Measurements from ENCODE around the gene RIMBP2.
"Not testable (repeated sequence)": the region's sequence is repeated elsewhere in the genome, so short reads cannot be mapped to it uniquely, and the experiment has no call there.

RIMBP2 gene

GRCh38 chr12:130658145-130658911 is 57.8 kb downstream of the RIMBP2 start:
- no peak for DNase-seq

- DNase-seq, result no peak
These were observed 59.7 kb downstream of the RIMBP2 start for GRCh38 chr12:130656411-130656810.

DNA sequence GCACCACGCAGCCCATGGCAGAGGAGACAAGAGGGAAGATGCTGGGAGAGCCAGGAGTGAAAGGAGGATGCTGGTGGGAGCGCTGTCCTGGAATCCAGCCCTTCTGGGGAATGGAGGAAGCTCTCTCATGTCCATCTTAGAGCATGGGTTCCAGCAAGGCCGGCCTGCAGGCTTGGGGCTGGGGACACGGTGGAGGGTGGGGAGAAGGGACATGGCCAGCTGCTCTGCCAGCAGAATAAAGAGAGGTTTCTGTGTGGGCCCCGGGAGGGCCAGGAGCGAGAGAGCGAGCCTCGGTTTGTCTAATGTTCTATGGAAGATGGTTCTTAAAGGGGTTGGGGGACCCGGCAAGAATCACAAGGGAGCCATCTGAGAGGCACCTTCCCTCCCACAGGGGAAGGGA is 60.2 kb downstream of the RIMBP2 start:
- DNase-seq, result no peak

GRCh38 chr12:130655010-130655409 is 61.1 kb downstream of the RIMBP2 start:
- no peak for DNase-seq

GRCh38 chr12:130651188-130651959 is 64.7 kb downstream of the RIMBP2 start:
- no peak for DNase-seq

- DNase-seq, result no peak
These were observed 66.0 kb downstream of the RIMBP2 start for GRCh38 chr12:130650131-130650530.

GRCh38 chr12:130649101-130650045 is 66.7 kb downstream of the RIMBP2 start:
- no peak for DNase-seq

DNA sequence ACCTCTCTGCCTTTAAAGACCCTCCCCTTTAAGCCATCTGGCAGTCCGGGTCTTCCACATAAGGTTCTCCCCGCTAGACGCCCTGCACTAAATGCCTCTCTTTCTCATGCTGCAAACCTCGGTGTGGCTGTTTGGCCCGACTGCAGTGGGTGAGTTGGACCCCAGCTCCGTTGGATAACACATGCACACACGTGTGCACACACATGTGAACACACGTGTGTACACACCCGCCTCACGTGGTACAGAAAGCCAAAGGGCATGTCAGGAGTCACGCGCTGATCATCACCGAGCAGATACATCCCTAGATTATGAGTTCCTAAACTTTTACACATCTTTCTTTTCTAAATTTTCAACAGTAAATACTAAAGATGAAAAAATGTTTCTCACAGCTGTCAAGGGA is 68.3 kb downstream of the RIMBP2 start:
- DNase-seq, result no peak

DNA sequence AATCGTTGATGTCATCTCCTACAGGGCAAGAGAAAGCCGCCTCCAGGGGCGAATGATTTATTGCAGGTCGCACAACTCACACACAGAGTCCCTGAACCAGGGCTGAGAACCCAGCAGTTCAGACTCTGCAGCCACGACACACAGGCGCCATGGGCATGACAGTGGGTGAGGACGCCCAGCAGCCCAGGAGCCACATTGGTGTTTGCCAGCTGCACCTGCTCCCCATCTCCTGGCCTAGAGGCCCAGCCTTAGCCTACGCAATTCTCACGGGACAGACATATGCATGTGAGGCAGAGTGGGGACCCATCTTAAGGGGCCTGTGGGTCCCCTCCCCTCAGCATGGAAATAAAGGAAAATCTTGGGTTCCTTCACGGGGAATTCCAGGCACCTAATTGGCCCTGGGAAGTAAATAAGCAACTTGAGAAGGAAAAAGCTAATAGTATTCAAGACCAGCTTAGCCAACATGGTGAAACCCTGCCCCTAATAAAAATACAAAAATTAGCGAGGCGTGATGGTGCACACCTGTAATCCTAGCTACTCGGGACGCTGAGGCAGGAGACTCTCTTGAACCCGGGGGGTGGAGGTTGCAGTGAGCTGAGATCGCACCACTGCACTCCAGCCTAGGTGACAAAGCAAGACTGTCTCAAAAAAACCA is 69.3 kb downstream of the RIMBP2 start:
- no peak for DNase-seq

DNA sequence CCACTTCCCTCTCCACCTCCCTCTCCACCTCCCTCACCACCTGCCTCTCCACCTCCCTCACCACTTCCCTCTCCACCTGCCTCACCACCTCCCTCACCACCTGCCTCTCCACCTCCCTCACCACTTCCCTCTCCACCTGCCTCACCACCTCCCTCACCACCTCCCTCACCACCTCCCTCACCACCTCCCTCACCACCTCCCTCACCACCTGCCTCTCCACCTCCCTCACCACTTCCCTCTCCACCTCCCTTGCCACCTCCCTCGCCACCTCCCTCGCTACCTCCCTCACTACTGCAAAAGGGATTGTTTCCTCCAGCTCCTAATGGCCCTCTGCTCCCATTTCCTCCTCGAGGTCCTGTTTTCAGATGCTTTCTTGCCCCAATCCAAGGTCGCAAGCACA is 69.9 kb downstream of the RIMBP2 start:
- DNase-seq, result not testable (repeated sequence)

- DNase-seq, result no peak
These were observed 70.3 kb downstream of the RIMBP2 start for GRCh38 chr12:130645751-130646150.

- DNase-seq, result no peak
These were observed 71.5 kb downstream of the RIMBP2 start for GRCh38 chr12:130644566-130644965.

DNA sequence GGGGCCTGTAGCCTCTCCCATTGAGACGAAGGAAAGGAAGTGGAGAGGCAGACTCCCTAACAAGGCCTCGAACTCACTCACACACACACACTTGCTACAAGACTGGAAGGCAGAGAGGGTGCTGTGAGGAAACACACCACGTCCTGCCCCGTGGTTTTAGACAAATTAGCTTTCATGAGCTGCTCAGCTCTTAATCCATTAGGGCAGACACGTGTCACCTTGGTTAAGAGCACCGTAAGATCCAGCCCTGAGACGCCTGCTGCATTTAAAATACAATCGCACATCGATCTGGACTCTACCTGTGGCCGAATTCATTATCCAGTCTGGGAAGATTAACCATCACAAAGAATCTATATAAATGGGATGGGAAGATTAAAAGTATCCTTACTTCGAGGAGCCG is 72.0 kb downstream of the RIMBP2 start:
- no peak for DNase-seq

- no peak for DNase-seq
These were observed 73.2 kb downstream of the RIMBP2 start for GRCh38 chr12:130642856-130643255.

DNA sequence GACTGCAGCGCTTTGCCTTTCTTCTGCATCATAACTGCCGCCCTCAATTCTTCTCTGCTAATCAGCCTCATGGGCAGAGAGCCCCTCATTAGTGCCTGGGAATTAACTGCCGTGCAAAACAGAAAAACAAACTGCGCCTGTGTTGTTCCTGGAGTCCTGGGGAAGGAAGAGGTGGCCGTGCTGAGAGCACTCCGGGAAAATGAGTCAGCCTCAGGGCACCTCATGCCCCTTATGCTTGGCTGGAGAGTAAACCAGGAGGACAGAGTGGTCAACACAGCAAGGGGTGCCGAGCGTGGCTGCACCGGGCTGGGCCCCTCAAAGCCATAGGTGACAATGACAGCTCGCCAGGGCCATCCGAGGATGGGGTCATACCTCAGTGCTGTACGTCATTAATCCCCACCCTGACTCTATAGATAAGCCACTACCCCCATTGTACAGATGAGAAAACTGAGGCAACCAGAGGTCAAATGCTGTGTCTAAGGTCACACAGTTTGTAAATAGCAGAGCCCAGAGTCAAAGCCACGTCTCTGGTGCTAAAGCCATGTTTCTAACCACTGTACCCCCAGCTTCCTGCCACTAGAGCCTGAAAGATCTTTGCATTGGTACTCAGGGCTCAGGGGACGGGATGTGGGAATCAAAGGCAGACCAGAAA is 74.4 kb downstream of the RIMBP2 start:
- DNase-seq, result no peak

DNA sequence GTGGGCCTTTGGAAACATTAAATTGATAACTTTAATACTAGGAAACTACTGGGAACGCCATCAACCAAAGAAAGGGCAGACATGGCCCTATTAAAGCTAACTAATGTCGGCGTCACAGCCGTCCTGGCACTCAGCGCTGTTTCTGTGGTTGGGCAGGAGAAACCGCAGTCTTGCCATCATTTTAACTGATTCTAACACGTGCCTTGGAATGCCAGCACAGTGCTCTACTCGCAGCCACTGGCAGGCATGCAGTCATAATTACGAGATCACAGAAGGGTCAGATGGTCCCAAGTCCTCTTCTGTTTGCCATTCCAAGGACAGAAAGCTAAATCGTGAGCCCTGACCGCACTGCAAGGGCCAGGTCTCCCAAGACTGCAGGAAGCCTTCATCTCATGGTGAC is 75.2 kb downstream of the RIMBP2 start:
- DNase-seq, result no peak

- DNase-seq, result no peak
These were observed 75.6 kb downstream of the RIMBP2 start for GRCh38 chr12:130640496-130640895.

DNA sequence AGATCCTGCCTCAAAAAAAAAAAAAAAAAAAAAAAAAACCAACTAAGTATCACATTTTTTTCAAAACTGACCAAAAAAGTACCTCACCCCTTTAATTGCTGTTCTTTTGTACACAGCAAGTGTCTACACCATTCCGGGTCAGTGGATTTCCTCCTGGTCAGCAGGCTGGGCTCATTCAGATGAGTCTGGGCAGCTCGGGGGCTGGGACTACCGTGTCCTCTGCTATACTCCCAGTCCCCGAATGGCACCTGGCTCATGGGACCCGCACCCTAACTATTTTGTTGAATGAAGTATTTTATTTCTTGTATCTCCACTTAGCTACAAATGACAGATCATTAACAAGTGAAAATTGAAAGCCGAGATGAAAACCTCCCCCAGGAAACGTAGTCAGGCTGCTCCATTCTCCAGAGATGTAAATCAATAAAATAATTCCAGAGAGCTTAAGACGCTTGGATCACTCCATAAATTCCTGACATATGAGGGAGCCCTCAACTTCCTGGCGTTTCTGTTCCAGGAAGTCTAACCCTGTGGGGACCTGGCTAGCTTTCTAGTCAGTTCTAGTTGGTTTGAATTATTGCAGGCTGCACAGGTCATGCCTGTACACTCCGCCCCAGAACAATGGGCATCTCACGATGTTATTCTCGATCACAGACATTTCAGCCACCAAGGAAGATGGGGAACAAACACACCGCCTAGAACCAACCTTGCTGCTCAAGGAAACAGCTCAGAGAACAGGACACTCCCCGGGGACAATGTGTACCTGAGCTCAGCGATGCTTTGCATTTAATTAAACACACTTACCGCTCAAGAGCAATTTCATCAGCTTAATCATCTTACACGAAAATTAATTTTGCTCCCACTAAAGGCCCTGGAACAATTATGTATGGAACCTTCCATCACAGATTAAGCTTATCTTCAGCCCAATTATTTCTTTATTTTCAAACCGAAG is 76.3 kb downstream of the RIMBP2 start:
- DNase-seq, result no peak

GRCh38 chr12:130636370-130636769 is 79.7 kb downstream of the RIMBP2 start:
- DNase-seq, result no peak

All from amygdala (tissue), 56 donors.